ENCODE measurements around the gene LEF1. TPM values are rescaled to one million over a fixed set of nuclear protein-coding genes. Genes with fewer than 3 reads are reported as not detected.

The LEF1 gene
- total and polyA plus RNA-seq, 2 donors (not counting 1 experiment from before 2014, with no cell fraction given), result 1.8 to 2.6 TPM

- Histone ChIP-seq H3K4me3 (replicated peaks in 1 of 4; ENCODE audit: control extremely low read depth in 1 of 4, insufficient read depth in 1 of 4, low read depth in 3 of 4, low read length in 4 of 4) (no peak overlapping the region), H3K27ac (ENCODE audit: insufficient read depth, low read length) (no peak overlapping the region), H2AFZ (ENCODE audit: low read length) (no peak overlapping the region), H3K79me2 (ENCODE audit: control insufficient read depth, insufficient read depth, low read length) (no peaks in the 10 kb centered on the region), H3K9ac (ENCODE audit: insufficient read depth, low read length) (no peak overlapping the region), H3K9me3 (ENCODE audit: control insufficient read depth, insufficient read depth, low read depth, low read length) (no peaks in the 10 kb centered on the region), H4K20me1 (ENCODE audit: control insufficient read depth, extremely low read depth, insufficient read depth, low read length) (peaks cover 1% of the 10 kb centered on the region), H3K36me3 (ENCODE audit: control insufficient read depth, insufficient read depth, low read length) (no peaks in the 10 kb centered on the region), H3K4me2 (ENCODE audit: extremely low read depth, insufficient read depth, low read length) (no peak overlapping the region), H3K27me3 (ENCODE audit: control insufficient read depth, insufficient read depth, low read length) (no peaks in the 10 kb centered on the region), H3K4me1 (ENCODE audit: control insufficient read depth, extremely low read depth, insufficient read depth, low read length) (peaks cover 6% of the 10 kb centered on the region)
- DNase-seq (ENCODE audit: low read depth in 2 of 2), result no peak
- TF ChIP-seq EZH2 (IDR thresholded peaks at IDR 0.05; ENCODE audit: low read length, missing control alignments) (no peak), CTCF (conservative IDR thresholded peaks at IDR 0.05 in 1 of 2, IDR thresholded peaks at IDR 0.05 in 1 of 2; ENCODE audit: low read depth in 1 of 2, low read length in 2 of 2) (no peak)
These were observed 164.7 kb downstream of the LEF1 start for GRCh38 chr4:108003982-108004515.

GRCh38 chr4:108001540-108002135 is 167.1 kb downstream of the LEF1 start:
- H3K36me3 ChIP-seq (ENCODE audit: control insufficient read depth, insufficient read depth, low read length), result no peaks in the 10 kb centered on the region
- no peak for DNase-seq (ENCODE audit: low read depth in 2 of 2)
- no peak overlapping the region for H3K4me3 ChIP-seq (replicated peaks in 1 of 4; ENCODE audit: control extremely low read depth in 1 of 4, insufficient read depth in 1 of 4, low read depth in 3 of 4, low read length in 4 of 4)
- H3K4me2 ChIP-seq (ENCODE audit: extremely low read depth, insufficient read depth, low read length), result no peak overlapping the region
- no peaks in the 10 kb centered on the region for H3K79me2 ChIP-seq (ENCODE audit: control insufficient read depth, insufficient read depth, low read length)
- H3K27me3 ChIP-seq (ENCODE audit: control insufficient read depth, insufficient read depth, low read length), result no peaks in the 10 kb centered on the region
- H3K9ac ChIP-seq (ENCODE audit: insufficient read depth, low read length), result no peak overlapping the region
- H2AFZ ChIP-seq (ENCODE audit: low read length), result no peak overlapping the region
- H3K9me3 ChIP-seq (ENCODE audit: control insufficient read depth, insufficient read depth, low read depth, low read length), result no peaks in the 10 kb centered on the region
- TF ChIP-seq EZH2 (IDR thresholded peaks at IDR 0.05; ENCODE audit: low read length, missing control alignments) (no peak), CTCF (conservative IDR thresholded peaks at IDR 0.05 in 1 of 2, IDR thresholded peaks at IDR 0.05 in 1 of 2; ENCODE audit: low read depth in 1 of 2, low read length in 2 of 2) (no peak)
- peaks cover 1% of the 10 kb centered on the region for H4K20me1 ChIP-seq (ENCODE audit: control insufficient read depth, extremely low read depth, insufficient read depth, low read length)
- H3K4me1 ChIP-seq (ENCODE audit: control insufficient read depth, extremely low read depth, insufficient read depth, low read length), result peaks cover 3% of the 10 kb centered on the region
- H3K27ac ChIP-seq (ENCODE audit: insufficient read depth, low read length), result no peak overlapping the region

- Histone ChIP-seq H3K27ac (ENCODE audit: insufficient read depth, low read length) (no peak overlapping the region), H3K4me1 (ENCODE audit: control insufficient read depth, extremely low read depth, insufficient read depth, low read length) (peaks cover 3% of the 10 kb centered on the region), H3K27me3 (ENCODE audit: control insufficient read depth, insufficient read depth, low read length) (no peaks in the 10 kb centered on the region), H3K4me3 (replicated peaks in 1 of 4; ENCODE audit: control extremely low read depth in 1 of 4, insufficient read depth in 1 of 4, low read depth in 3 of 4, low read length in 4 of 4) (no peak overlapping the region), H3K4me2 (ENCODE audit: extremely low read depth, insufficient read depth, low read length) (no peak overlapping the region), H3K9ac (ENCODE audit: insufficient read depth, low read length) (no peak overlapping the region), H3K36me3 (ENCODE audit: control insufficient read depth, insufficient read depth, low read length) (no peaks in the 10 kb centered on the region), H3K79me2 (ENCODE audit: control insufficient read depth, insufficient read depth, low read length) (no peaks in the 10 kb centered on the region), H3K9me3 (ENCODE audit: control insufficient read depth, insufficient read depth, low read depth, low read length) (no peaks in the 10 kb centered on the region), H4K20me1 (ENCODE audit: control insufficient read depth, extremely low read depth, insufficient read depth, low read length) (peaks cover 1% of the 10 kb centered on the region), H2AFZ (ENCODE audit: low read length) (no peak overlapping the region)
- TF ChIP-seq CTCF (conservative IDR thresholded peaks at IDR 0.05 in 1 of 2, IDR thresholded peaks at IDR 0.05 in 1 of 2; ENCODE audit: low read depth in 1 of 2, low read length in 2 of 2), result no peak
- no peak for TF ChIP-seq EZH2 (IDR thresholded peaks at IDR 0.05; ENCODE audit: low read length, missing control alignments)
- peak in 1 of 2 donors; percentile 14 for DNase-seq (ENCODE audit: low read depth in 2 of 2)
These were observed 168.7 kb downstream of the LEF1 start for GRCh38 chr4:107999932-108000539.
